ENCODE measurements around the gene BABAM2.

BABAM2 gene

GRCh38 chr2:28316546-28317335, 426.2 kb downstream of the BABAM2 start:
- no peak for DNase-seq
- in situ Hi-C loops (cut with HindIII; ENCODE audit: low pct_ligation_motif_present, low pct_unique_long_range_greater_than_20kb, low sequenced_read_pairs) = no loop called here

DNA sequence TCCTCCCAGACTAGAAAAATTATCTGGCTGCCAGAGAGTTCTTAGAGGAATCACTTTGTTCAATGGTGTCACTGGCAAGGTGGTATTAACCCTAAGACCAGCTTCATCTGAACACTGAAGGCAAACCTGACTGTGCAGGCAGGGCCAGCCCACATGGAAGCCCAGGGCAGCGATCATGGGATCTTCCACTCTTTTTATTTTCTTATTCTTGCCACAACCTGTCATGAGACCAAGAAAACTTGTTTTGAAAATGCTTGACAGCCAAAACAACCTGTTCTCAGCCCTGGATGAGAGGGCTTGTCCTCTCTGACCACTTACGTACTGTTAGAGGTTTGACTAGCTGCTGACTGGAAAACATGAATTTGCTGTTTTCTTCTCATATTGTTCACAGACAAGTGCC, 426.9 kb downstream of the BABAM2 start:
- DNase-seq = no peak
- in situ Hi-C loops (cut with HindIII; ENCODE audit: low pct_ligation_motif_present, low pct_unique_long_range_greater_than_20kb, low sequenced_read_pairs) = no loop called here

- in situ Hi-C loops (cut with HindIII; ENCODE audit: low pct_ligation_motif_present, low pct_unique_long_range_greater_than_20kb, low sequenced_read_pairs) = no loop called here
- DNase-seq = no peak
Observed at GRCh38 chr2:28318023-28318422, 427.5 kb downstream of the BABAM2 start.

GRCh38 chr2:28318462-28319117, 428.1 kb downstream of the BABAM2 start:
- no peak for DNase-seq
- in situ Hi-C loops (cut with HindIII; ENCODE audit: low pct_ligation_motif_present, low pct_unique_long_range_greater_than_20kb, low sequenced_read_pairs) = no loop called here

GRCh38 chr2:28319118-28320008, 428.8 kb downstream of the BABAM2 start:
- in situ Hi-C loops (cut with HindIII; ENCODE audit: low pct_ligation_motif_present, low pct_unique_long_range_greater_than_20kb, low sequenced_read_pairs) = no loop called here

DNA sequence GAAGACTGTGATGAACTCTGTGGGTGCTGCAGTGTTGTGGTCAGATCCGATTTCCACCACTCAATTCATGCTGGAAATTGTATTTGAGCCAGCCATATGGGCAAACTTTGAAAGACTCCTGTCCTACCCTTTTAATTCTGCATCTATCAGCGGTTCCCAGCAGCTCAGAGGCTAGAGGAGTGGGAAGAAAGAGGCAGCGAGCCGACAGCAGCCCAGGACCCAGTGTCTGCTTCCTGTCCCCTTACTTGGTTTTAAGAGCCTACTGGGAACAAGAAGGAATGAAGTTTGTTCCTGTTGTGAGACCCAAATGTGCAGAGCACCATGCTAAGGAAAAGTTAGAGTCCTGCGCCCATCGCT, 429.5 kb downstream of the BABAM2 start:
- in situ Hi-C loops (cut with HindIII; ENCODE audit: low pct_ligation_motif_present, low pct_unique_long_range_greater_than_20kb, low sequenced_read_pairs) = no loop called here
- no peak for DNase-seq

More at GRCh38 chr2:28319118-28320008, 428.8 kb downstream of the BABAM2 start:
- no peak for DNase-seq

GRCh38 chr2:28320371-28320770, 429.8 kb downstream of the BABAM2 start:
- in situ Hi-C loops (cut with HindIII; ENCODE audit: low pct_ligation_motif_present, low pct_unique_long_range_greater_than_20kb, low sequenced_read_pairs) = no loop called here

GRCh38 chr2:28321426-28321825, 430.9 kb downstream of the BABAM2 start:
- DNase-seq = no peak
- in situ Hi-C loops (cut with HindIII; ENCODE audit: low pct_ligation_motif_present, low pct_unique_long_range_greater_than_20kb, low sequenced_read_pairs) = no loop called here

More at GRCh38 chr2:28320371-28320770, 429.8 kb downstream of the BABAM2 start:
- DNase-seq = no peak

DNA sequence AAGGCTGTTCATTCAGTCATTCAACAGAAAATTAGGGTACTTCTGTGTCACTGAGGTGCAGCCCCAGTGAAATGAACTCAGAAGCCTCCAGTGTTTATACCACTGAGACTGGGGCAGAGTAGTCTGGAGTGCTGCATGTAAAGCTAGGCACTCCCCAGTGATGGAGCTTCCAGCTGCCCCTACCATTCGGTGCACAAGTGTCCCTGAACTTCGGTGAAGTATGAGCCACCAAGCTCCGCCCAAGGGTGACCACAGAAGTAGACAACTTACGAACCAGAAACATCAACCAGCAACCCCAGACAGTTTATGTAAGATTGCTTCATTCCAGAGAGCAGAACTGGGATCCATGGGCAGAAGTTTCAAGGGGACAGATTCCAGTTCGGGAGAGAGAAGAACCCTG, 431.5 kb downstream of the BABAM2 start:
- in situ Hi-C loops (cut with HindIII; ENCODE audit: low pct_ligation_motif_present, low pct_unique_long_range_greater_than_20kb, low sequenced_read_pairs) = no loop called here

GRCh38 chr2:28322456-28322855, 431.9 kb downstream of the BABAM2 start:
- in situ Hi-C loops (cut with HindIII; ENCODE audit: low pct_ligation_motif_present, low pct_unique_long_range_greater_than_20kb, low sequenced_read_pairs) = no loop called here
- DNase-seq = no peak

More for the DNA sequence above, 431.5 kb downstream of the BABAM2 start:
- no peak for DNase-seq

DNA sequence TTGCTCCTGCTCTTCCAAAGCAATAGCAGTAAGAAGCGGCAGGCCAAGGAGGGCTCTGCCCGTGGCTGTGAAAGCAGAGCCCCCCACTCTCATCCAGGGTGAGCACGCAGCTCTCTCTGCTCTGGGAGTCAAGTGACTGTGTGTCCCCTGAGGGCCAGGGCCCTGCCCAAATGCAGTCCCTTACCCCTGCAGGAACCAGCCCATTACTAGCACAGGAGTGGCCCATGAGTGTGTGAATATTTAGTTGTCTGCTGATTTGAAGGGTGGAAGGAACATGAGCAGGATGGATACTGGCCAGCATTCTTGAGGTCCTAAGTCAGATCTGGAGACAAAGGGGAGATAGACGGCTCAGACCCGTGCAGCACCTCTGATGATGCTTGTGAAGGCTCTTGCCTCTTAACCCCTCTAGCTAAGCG, 432.5 kb downstream of the BABAM2 start:
- DNase-seq = no peak
- in situ Hi-C loops (cut with HindIII; ENCODE audit: low pct_ligation_motif_present, low pct_unique_long_range_greater_than_20kb, low sequenced_read_pairs) = no loop called here

GRCh38 chr2:28325173-28325566, 434.6 kb downstream of the BABAM2 start:
- in situ Hi-C loops (cut with HindIII; ENCODE audit: low pct_ligation_motif_present, low pct_unique_long_range_greater_than_20kb, low sequenced_read_pairs) = no loop called here
- no peak for DNase-seq

DNA sequence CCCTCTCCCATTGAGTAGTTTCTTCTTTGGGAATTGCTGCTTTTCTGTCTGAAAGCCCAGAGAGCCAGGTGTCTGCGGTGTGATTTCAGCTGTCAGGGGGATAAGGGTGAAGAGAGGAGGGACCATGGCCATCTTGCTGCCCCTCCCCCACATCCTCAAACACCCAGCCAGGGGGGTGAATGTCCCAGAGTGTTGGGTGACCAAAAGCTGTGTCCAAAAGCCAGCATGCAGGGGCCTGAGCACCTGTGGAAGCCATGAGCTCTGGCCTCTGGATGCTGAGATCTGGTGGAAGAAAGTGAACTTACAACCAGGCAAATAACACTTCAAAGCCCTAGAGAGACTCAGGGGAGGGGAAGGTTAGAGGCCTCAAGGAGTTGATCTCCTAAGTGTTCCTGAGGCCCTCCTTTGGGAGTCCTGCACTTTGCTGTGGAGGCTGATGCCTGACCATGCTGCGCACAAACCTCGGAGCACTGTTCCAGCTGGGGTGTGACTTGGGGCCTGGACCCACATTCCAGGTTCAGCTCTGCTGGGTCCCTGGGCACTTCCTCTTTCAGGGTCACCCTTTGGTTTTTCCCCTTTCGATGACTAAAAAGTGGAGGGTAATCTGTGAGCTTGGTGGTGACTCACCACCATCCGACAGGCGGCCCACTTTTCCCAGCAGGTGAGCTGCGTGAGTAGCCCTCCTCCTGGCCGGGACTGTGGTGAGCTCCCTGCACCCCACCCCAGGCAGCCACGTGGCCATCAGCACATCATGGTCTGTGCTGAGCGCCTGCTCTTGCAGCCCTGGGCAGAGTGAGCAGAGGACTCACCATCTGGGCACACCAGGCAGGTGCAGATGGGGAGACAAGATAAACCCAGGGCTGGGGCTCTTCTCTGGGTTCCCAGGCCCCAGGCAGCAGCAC, 435.3 kb downstream of the BABAM2 start:
- in situ Hi-C loops (cut with HindIII; ENCODE audit: low pct_ligation_motif_present, low pct_unique_long_range_greater_than_20kb, low sequenced_read_pairs) = no loop called here

DNA sequence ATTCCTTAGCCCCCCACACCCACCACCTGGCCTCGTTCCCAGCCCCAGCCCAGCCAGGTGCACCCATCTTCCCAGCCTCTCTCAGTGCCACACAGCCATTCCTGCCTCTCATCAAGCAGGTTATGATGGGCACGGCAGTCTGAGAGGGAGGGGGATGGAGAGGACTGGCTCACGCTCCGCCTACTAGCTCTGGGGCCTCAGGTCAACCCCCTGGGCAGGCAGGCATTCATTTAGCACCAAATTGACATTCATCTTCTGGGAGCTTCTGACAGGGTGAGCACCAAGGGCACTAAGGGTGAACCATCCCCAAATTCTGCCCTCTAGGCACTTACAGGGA, 435.9 kb downstream of the BABAM2 start:
- DNase-seq = no peak
- in situ Hi-C loops (cut with HindIII; ENCODE audit: low pct_ligation_motif_present, low pct_unique_long_range_greater_than_20kb, low sequenced_read_pairs) = no loop called here

More for the DNA sequence above, 435.3 kb downstream of the BABAM2 start:
- peak; percentile 63 for DNase-seq

DNA sequence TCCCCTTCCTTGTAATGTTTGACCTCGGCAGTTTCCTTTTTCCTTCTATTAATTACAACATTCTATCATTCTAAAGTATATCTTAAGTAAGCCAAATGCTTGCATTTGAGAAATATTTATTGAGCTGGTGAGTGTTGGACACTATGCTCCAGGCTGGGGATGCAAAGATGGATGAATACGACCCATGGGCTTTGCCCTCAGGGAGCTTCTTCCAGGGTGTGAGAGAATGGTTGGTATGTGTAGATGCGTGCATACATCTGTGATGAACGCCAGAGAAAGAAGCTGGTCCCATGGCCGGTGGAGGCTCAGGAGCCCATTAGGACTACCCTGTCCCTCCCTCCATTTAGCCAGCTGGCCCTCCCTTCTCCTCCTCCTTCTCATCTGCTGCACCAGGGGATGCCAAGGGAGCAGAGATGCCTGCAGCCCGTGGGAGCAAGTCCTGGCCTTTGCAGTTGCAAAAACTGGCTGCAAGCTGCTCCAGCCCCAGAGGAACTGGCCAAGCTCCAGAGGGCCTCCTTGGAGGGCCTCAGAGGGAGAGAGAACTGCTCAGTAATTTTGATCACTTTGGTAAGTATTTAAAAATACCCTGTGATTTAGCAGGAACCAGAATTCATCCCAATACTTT, 436.5 kb downstream of the BABAM2 start:
- in situ Hi-C loops (cut with HindIII; ENCODE audit: low pct_ligation_motif_present, low pct_unique_long_range_greater_than_20kb, low sequenced_read_pairs) = no loop called here
- DNase-seq = no peak

GRCh38 chr2:28327581-28327955, 437.0 kb downstream of the BABAM2 start:
- in situ Hi-C loops (cut with HindIII; ENCODE audit: low pct_ligation_motif_present, low pct_unique_long_range_greater_than_20kb, low sequenced_read_pairs) = no loop called here

DNA sequence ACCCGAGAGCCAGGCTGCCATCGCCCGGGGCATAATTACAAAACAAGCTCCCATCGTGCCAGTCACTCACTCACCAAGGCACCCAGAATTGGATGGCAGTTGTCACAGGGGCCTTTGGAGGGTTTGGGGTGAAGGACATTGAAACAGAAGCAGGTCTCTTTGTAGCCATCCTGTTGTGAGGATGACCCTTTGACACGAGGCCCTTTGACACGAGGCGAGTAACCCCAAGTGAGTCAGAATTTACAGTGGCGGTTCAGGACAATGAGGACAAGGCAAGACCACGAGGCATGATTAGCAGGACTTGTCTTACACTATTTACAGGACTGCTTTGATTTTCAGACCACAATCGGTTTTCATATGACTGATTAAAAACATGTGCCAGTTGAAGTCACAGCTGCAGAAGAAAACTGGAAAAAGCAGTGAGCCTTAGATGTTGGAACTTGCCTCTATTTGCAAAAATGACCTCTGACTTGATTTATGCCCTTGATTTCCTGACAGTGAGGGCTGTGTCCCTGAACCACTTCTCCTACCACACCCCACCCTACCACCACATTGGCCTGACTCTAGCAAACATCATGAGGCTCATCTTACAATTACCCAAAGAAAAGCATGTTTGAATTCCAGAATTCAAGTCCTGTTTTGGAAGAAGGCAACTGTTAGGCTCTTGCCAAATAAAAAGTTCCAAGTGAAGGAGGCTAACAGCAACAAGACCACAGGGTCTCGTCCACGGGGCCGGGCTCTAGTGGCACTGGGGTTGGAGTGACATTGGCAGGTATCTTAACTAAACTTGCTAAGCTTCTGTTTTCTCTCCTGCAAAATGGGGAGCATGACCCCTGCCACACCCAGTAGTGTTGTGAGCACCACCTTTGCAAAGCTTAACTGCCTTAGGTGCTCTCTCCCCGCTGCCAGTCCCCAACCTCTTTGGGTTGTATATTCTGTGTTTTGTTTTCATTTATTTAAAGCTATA, 437.7 kb downstream of the BABAM2 start:
- in situ Hi-C loops (cut with HindIII; ENCODE audit: low pct_ligation_motif_present, low pct_unique_long_range_greater_than_20kb, low sequenced_read_pairs) = no loop called here
- DNase-seq = no peak

More at GRCh38 chr2:28327581-28327955, 437.0 kb downstream of the BABAM2 start:
- DNase-seq = no peak

Data from ACHN (cell line).